Measurements from ENCODE around the gene ERC1. TPM values are rescaled to one million over a fixed set of nuclear protein-coding genes. Genes with fewer than 3 reads are reported as not detected.

The ERC1 gene
- total and polyA plus RNA-seq, 2 of the 4 experiments (the other 2 are of a cell fraction), result 11.6 to 25.6 TPM

DNA sequence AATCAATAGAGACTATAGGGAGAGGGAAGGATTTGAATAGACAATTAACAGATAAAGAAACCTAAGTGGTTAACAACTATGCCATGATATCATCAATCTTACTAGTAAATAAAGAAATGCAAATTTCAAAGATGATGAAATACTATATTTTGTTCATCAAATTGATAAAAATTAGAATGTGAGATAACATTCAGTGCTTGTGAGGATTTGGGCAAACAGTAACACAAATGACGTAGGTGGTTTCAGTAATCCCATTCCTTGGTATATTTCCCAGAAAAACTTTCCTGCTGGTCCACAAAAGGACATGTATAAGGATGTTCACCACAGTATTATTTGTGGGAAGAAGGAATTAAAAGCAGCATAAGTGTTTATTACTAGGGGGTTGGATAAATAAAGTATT is 136.0 kb downstream of the ERC1 start:
- dilution Hi-C loops (cut with HindIII; ENCODE audit: low sequenced_read_pairs, unreplicated experiment) (no loop called here), in situ Hi-C loops (cut with MboI; ENCODE audit: low sequenced_read_pairs) (no loop called here), intact Hi-C loops (cut with micrococcal nuclease) (no loop called here)
- no peak overlapping the region for H3K27ac ChIP-seq (ENCODE audit: insufficient read depth, low read length)
- no peaks in the 10 kb centered on the region for H3K27me3 ChIP-seq (ENCODE audit: control insufficient read depth, insufficient read depth, low read length)
- no peaks in the 10 kb centered on the region for H4K20me1 ChIP-seq (ENCODE audit: insufficient read depth, low read length)
- H3K9ac ChIP-seq (ENCODE audit: low read depth, low read length), result no peak overlapping the region
- no peak overlapping the region for H3K4me3 ChIP-seq (ENCODE audit: insufficient read depth, low read depth, low read length)
- H2AFZ ChIP-seq (replicated peaks; ENCODE audit: low read length, poor library complexity), result no peak overlapping the region
- H3K4ac ChIP-seq (ENCODE audit: low read depth, low read length), result no peak overlapping the region
- CTCF ChIA-PET, result no interaction called here
- peaks cover 0 to 10% of the 10 kb centered on the region in 2 experiments; a peak in 2 of 4 replicates for H3K79me1 ChIP-seq (ENCODE audit: low read depth in 1 of 2, low read length in 2 of 2)
- H3K9me3 ChIP-seq (ENCODE audit: control insufficient read depth, insufficient read depth, low read length), result no peaks in the 10 kb centered on the region
- POLR2A ChIA-PET (ENCODE audit: unreplicated experiment), result no interaction called here
- H2BK5ac ChIP-seq (ENCODE audit: low read depth, low read length, poor library complexity, severe bottlenecking), result no peak overlapping the region
- no peak overlapping the region for H2AK9ac ChIP-seq (replicated peaks; ENCODE audit: low read depth, low read length, poor library complexity)
- no peak overlapping the region for H4K91ac ChIP-seq (ENCODE audit: insufficient read depth, low read depth, low read length)
- H3K36me3 ChIP-seq (ENCODE audit: control insufficient read depth, insufficient read depth, low read length), result 0 out of 2 replicates have a peak, but pooled peaks cover 2% of the 10 kb centered on the region
- TF ChIP-seq NFE2L2 (IDR thresholded peaks at IDR 0.05; ENCODE audit: low read depth, low read length) (no peak), RAD21 (IDR thresholded peaks at IDR 0.05; ENCODE audit: low read length) (no peak), CEBPB (IDR thresholded peaks at IDR 0.05; ENCODE audit: low read depth, low read length) (0 out of 2 replicates have a peak, but pooled peaks have one; percentile 5)
- no peak overlapping the region for H4K5ac ChIP-seq (ENCODE audit: low read depth, low read length)
- H2BK15ac ChIP-seq (ENCODE audit: low read depth, low read length), result no peak overlapping the region
- H3K18ac ChIP-seq (ENCODE audit: low read depth, low read length), result no peak overlapping the region
- H2BK20ac ChIP-seq (ENCODE audit: low read depth, low read length), result no peak overlapping the region
- H3K4me2 ChIP-seq (ENCODE audit: low read depth, low read length), result no peak overlapping the region
- no peak for ATAC-seq (ENCODE audit: low read depth)
- 100% methylated on average over 1 of the region's 1 CpG; no CpG with 5 or more reads in 1 of the 2 experiments for WGBS, 2 experiments (ENCODE audit: extremely low coverage in 2 of 2, insufficient read length in 1 of 2)
- DNase-seq, result no peak
- H4K8ac ChIP-seq (ENCODE audit: low read depth in 2 of 2, low read length in 2 of 2), result no peak overlapping the region
- H3K4me1 ChIP-seq (ENCODE audit: control insufficient read depth, insufficient read depth, low read length), result no peaks in the 10 kb centered on the region
- no peak overlapping the region for H3K23ac ChIP-seq (ENCODE audit: low read depth, low read length)
- H2AK5ac ChIP-seq (ENCODE audit: low read depth, low read length), result no peak overlapping the region
- no peak overlapping the region for H3K14ac ChIP-seq (replicated peaks; ENCODE audit: low read depth, low read length)
- H3K9me1 ChIP-seq (ENCODE audit: insufficient read depth, low read length), result 0 out of 2 replicates have a peak, but pooled peaks cover 4% of the 10 kb centered on the region
- no TSS peak for BruUV-seq (replicated peaks)
- no peak overlapping the region for H3K56ac ChIP-seq (ENCODE audit: extremely low read depth, insufficient read depth, low read length)
- no peak overlapping the region for H2BK120ac ChIP-seq (ENCODE audit: low read depth, low read length)
